GM21737 (cell line): ENCODE results near the gene GMPR.
"Not testable (repeated sequence)": the region's sequence is repeated elsewhere in the genome, so short reads cannot be mapped to it uniquely, and the experiment has no call there.

Source experiments
- ATAC-seq: cut with Tn5 transposase; IDR thresholded peaks from one replicate; pipeline ENCODE4 v1.9.1; 2021; ENCODE audit warnings: mild to moderate bottlenecking, moderate library complexity; ENCODE audit not compliant: unreplicated experiment

The GMPR gene

DNA sequence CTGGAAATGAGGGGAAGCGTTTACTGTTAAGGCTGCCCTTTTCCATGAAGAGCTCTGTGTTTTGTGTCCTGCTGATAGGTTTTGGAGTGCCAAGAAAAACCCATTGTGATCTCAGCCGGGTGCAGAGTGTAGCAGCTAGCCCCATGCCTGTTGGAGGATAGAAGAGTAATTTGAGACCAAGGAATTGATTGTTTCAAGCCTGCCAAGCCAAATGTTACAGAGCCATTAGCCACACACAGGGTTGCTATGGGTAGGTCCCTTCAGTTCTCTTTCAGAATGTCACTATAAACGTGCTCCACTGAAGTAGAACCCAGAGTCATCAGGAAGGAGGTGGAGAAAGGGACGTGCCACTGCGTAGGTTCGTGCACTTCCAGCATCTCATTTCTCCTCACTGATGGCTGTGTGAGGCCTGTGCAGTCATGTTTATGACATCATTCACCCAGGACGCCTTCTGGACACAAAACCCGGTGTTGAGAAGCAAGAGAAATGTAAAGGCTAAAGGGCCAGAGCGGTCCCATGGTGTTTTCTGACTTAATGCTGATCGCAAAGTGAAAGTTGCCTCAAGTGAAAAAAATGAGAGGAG is 6.6 kb downstream of the GMPR start:
- ATAC-seq: no peak

DNA sequence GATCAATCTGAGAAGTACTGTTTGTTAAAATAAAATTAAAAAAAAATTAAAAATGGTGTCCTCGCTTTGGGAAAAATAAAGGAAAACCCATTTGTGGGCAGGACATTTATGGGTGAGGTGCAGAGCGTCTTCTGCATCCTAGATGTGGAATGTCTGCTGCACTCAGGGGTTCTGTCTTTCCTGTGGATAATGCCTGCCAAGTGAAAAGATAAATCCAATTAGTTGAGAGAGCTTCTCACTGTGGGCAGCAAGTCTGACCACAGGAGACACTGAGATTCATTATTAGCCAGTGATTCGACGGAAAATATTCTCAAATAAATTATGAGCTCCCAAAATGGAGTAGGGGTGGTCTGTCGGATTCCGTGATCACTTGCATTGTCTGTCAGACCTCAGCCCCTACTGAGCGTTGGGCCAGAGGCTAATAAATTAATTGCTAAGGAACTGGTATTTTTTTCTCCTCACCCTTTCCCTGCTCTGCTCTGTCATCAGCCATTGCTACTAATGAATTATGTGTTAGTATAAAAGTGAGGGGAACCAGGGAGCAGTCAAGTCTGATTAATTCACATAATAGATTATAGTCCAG is 10.0 kb downstream of the GMPR start:
- no peak for ATAC-seq

DNA sequence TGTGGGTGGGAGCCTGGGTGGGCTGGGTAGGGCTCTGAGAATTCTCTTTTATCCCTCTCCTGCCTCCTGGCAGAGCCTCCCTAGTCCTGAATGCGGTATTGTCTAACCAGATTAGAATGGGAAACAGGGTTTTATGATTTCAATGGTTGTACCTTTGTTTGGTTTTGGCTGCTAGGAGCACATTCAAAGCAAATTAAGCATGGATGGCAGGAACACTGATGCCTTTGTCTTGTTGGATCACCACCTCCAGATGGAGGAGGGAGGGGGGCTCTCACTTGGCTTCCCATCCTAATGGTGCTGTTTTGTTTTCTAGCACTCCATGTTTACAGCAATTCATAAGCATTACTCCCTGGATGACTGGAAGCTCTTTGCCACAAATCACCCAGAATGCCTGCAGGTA is 11.6 kb downstream of the GMPR start:
- no peak for ATAC-seq

DNA sequence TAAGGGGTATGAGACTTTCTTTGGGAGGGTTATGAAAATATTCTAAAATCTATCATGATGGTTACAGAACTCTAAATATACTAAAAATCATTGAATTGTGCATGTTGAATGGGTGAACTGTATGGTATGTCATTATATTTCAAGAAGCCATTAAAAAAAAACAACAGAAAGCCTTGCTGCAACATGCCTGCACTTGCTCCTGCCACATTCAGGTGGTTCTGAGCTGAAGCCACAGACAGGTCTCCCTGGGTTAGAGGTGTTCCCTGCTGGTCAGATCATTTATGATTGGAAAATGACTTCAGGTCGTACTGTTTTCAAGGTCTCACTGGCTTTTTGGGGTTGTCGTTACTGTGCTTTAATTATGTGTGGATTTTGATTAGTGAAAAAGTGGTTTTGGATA is 13.3 kb downstream of the GMPR start:
- ATAC-seq: no peak

DNA sequence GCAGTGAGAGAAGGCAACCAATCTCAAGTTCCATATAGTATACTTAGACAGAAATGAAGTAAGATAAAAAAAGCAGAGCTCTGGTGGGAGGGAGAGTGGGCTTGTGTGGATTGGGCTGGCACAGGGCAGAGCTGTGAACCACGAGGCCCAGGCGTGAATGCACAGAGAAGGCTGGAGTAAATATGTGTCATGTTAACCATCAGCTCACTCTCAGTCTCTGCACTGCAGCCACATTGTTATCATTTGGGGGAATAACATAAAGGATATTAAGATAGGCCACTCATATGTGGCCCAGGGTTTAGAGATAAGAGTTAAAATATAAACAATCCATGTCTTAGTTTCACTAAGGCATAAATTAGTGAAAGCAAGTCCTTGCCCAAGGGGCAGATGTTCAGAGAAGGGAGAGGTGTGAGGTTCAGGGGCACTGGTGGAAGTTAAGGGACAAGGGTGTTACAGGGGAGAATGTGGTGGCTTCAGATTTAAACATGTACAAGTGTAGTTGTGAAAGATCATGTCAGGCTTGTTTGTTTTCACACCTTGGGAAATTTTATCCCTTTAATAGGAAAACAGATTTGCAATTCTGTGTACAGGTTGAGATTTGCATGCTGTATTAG is 14.4 kb downstream of the GMPR start:
- ATAC-seq: no peak

DNA sequence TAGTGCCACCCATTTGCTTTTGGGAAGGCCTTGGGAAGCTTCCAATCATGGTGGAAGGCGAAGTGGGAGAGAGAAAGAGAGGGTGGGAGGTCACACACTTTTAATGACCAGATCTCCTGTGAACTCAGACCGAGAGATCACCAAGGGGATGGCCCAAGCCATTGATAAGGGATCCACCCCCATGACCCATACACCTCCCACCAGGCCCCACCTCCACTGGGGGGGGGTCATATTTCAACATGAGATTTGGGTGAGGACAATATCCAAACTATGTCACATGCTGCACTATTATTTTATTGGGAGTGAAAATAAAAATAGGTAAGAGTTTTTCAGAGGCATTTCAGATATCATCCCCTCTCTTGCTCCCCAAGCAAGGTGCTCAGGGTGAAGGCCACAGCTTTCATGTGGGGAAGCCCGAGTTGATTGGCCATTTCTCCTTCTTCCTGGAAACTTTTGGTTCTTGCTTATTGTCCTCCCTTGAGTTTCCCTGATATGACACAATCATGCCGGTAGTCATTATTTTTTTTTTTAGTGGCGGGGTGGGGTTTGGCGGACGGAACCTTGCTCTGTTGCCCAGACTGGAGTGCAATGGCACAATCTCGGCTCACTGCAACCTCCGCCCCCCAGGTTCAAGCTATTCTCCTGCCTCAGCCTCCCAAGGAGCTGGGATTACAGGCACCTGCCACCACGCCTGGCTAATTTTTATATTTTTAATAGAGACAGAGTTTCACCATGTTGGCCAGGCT is 15.2 kb downstream of the GMPR start:
- ATAC-seq: no peak

DNA sequence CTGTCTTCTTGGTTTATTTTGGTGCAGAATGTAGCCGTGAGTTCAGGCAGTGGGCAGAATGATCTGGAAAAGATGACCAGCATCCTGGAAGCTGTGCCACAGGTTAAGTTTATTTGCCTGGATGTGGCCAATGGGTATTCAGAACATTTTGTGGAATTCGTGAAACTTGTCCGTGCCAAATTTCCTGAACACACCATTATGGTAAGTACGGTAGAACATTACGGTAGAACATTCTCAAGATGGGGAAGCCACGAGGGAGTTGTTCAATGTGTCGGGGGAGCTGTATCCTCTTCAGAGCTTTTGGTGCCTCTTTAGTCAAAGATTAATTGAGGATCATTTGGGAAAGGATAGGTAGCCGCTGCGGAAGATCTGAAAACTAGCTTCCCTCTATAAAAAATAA is 16.1 kb downstream of the GMPR start:
- no peak for ATAC-seq

DNA sequence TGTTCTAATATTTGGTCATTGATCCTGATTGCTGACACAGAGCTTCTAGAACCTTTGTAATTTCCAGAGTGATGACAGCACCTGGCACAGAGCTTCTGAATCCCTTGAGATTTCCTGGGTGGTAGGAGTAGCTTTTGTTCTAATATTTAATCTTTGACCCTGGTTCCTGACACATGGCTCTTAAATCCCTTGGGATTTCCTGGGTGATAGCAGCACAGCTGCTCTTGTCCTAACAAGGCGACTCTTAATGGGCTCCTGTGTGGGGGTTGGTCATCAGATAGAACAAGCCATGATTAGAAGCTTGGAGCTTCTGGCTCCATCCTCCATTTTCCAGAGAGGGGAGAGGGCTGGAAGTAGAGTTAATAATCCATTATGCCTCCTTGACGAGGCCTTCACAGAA is 18.4 kb downstream of the GMPR start:
- ATAC-seq: no peak

DNA sequence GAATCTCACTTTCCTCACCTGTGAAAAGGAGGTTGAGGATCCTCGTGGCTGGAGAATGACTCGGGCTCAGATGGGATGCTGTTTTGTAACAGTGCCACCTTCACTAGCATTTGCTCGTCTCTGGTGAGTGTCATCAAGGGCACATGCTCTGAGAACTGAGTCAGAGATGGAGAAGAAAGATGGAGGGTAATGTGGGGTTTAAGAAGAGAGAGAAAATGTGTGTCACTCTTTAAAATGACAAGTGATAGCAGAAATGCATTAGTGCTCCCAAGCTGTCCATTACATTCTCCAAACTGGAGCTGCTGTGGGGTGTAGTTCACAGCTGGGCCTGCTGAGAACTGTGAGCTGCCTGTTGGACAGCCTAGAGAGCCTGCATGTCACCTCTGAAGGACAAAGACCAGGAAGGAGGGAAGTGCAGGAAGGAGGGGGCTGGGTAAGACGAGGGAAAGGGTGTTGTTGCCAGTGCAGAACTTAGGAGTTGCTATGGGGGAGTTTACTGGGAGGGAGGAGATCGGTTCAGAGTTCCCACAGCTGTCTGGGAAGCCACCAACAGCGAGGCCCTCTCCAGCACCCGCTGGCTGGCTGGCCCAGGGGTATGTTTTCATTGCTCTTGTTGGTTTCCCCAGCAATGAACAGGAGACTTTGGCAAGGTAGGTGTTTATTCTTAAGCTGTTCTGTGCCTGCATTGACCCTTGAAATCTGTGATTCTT is 19.8 kb downstream of the GMPR start:
- no peak for ATAC-seq

DNA sequence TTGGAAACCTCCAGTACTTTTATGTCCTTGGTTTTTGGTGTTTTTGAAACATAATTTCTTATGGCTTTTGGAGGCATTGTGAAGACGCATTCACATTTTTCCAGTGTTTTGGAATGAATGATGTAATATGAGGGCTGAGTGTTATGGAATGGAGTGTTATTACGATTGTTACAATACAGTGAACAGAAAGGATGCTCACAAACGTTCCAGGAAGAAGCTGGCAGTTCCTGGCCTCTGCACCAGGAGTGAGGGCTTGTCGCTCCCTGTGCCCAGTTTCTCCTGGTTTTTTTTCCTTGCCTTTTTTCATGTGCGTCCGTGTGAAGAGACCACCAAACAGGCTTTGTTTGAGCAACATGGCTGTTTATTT is 20.3 kb downstream of the GMPR start:
- ATAC-seq: no peak

DNA sequence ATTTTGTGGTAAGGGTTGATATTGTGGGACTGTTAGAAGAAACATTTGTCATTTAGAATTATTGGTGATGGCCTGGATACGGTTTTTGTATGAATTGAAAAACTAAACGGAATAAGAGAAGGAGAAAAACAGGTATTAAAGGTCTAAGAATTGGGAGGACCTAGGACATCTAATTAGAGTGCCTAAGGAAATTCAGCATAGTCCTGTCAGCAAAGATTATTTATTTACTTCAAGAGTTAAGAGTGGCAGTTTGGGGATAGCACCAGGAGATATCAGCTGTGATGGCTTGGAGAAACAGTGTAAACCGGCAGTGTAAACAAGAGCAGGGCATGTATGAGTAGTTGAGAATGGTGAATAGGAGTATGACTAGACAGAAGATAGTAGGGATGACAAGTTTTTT is 21.2 kb downstream of the GMPR start:
- ATAC-seq: not testable (repeated sequence)

DNA sequence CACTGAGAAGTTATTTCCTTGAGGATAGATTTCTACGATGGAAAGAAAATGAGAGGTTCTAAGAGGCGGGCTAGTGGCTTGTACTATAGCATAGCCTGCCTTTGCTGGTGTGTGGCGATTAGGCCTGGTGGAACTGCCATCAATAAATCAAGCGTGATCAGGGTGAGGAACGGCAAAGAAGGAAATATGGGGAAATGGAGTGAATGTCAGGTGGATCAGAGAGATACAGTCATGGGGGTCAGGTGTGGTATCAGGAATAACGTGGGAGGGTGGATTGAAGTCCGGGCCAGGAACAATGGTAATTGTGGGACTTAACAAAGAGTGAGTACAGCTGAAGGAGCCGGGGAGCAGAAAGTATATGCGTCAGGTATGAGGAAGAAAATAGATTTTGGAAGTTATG is 22.2 kb downstream of the GMPR start:
- not testable (repeated sequence) for ATAC-seq

DNA sequence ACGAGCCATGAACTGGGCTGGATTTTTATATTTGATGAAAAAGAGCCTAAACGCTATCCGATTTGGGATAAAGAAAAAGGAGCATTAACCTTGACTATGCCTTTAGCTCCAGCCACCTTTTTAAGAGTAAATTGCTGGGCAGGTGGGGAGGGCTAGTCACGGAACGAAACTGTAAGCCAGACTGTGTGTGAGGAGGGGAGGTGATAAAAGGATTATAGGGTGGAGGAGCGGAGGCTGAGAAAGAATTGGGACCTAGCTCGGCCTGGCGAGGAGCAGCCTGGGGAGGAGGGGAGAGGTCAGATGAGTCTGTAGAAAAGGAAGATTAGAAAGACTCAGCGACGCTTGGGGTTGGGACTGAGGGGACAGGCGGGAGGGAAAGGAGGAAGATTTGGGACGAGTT is 24.4 kb downstream of the GMPR start:
- ATAC-seq: not testable (repeated sequence)

DNA sequence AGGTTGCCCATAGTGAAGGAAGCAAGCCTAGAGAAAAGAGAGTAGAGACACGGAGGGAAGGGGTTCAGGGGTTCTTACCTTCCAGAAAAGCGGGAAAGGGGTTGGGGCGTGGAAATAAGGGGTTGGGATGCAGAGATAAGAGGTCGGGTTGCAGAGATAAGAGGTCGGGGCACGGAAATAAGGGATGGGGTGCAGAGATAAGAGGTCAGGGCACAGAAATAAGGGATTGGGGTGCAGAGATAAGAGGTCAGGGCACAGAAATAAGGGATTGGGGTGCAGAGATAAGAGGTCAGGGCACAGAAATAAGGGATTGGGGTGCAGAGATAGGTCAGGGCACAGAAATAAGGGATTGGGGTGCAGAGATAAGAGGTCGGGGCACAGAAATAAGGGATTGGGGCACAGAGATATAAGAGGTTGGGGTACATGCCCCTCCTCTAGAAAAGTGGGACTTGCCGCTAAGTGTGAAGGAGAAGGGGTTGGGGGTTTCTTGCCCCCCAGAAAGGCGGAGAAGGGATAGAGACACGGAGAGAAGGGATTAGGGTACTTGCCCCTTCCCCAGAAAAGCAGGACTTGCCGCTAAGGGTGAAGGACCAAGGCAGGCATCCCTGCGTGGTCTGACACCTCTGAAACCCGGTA is 25.2 kb downstream of the GMPR start:
- not testable (repeated sequence) for ATAC-seq

DNA sequence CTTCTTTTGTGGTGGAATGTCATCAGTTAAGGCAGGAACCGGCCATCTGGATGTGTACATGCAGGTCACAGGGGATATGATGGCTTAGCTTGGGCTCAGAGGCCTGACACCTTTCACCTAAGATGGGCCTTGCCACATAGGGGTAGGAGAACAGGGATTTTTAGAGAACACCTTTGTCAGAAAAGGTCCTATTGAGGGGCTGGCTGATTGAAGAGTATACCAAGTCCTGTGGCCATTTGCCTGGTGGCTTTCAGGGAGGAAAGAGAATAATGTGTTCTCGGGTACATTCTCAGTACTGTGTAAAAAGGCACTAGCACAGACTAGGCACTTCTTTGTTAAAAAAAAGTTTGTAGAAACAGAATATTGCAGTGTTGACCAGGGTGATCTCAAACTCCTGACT is 26.4 kb downstream of the GMPR start:
- ATAC-seq: no peak

DNA sequence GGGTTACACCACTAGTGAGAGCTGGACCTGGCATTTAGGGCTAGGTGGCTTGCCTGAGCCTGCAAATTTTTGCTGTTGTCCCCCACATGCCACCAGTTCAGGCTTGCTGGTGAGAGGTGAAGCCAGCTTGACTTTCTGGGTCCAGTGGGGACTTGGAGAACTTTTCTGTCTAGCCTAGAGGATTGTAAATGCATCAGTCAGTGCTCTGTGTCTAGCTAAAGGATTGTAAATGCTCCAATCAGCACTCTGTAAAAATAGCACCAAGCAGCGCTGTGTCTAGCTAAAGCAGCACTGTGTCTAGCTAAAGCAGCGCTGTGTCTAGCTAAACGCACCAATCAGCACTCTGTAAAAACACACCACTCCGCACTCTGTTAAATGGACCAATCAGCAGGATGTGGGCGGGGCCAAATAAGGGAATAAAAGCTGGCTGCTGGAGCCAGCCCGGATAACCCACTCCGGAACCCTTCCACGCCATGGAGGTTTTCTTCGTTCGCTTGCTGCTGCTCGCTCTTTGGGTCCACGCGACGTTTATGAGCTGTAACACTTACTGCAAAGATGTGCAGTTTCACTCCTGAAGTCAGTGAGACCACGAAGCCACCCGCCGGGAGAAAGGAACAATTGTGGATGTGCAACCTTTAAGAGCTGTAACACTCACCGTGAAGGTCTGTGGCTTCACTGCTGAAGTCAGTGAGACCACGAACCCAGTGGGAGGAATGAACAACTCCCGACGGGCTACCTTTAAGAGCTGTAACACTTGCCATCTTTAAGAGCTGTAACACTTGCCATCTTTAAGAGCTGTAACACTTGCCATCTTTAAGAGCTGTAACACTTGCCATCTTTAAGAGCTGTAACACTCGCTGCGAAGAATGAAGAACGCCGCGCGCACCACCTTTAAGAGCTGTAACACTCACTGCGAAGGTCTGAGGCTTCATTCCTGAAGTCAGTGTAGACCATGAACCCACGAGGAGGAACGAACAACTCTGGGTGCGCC is 27.3 kb downstream of the GMPR start:
- ATAC-seq: no peak

DNA sequence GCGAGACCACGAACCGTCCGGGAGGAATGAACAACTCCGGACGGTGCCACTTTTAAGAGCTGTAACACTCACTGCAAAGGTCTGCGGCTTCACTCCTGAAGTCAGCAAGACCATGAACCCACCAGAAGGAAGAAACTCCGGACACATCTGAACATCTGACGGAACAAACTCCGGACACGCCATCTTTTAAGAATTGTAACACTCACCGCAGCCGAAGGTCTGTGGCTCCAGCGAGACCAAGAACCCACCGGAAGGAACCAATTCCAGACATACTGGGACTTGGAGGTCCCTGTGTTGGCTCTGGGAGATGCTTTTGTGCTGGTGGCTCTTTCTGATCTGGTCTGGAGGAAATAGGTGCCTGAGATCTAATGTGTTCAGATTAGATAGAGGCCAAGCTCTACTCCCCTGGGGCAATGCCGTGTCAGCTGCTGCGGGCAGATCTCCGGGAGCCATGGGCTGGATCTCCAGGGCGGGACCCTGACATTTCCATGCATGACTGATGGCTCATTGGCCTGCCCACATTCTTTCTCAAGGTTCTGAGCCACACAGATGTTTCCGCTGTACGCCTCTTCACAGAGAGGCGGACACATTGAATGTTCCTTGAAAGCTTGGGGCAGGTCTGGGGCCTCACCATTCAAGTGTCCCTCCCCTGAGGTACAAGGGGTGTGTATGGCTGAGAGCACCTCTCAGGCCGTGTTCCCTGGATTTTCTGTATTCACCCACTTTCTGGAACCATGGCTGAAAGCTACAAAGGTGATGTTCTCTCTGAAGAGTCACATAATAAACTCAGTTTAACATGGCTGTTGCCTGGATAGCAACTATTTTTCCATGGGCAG is 29.3 kb downstream of the GMPR start:
- no peak for ATAC-seq

DNA sequence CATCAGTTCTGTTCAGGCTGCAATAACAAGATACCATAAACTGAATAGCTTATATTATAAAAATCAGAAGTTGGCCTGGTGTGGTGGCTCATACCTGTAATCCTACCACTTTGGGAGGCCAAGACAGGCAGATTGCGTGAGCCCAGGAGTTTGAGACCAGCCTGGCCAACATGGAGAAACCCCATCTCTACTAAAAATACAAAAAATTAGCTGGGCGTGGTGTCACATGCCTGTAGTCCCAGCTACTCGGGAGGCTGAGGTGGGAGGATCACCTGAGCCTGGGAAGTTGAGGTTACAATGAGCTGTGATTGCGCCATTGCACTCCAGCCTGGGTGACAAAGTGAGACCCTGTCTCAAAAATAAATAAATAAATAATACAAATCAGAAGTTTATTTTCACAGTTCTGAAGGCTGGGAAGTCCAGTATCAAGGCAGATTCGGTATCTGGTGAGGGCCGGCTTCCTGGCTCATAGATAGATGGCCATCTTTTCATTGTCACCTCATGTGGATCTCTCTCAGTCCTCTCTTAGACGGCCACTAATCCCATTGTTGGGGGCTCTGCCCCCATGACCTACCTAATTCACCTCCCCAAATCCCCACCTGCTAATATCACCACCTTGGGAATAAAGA is 31.2 kb downstream of the GMPR start:
- not testable (repeated sequence) for ATAC-seq
